WTC11 (cell line): ENCODE results near the gene MOB3B. TPM values are rescaled to one million over a fixed set of nuclear protein-coding genes. Genes with fewer than 3 reads are reported as not detected.

Experiments used
- ATAC-seq: fragments of 200-7000 bp; cut with Tn5 transposase; 2 replicates; pipeline ENCODE4 v1.10.0; 2021; ENCODE audit warnings: mild to moderate bottlenecking, moderate library complexity
- CTCF ChIA-PET: fragments of 300-600 bp; sonication (Branson Sonifier 250); formaldehyde crosslinking; loops from one replicate; lab custom pipeline; 2021; ENCODE audit warnings: antibody characterized with exemption; lab: Charles Lee
- POLR2A ChIA-PET: fragments of 350-600 bp; sonication (Branson Sonifier 250); formaldehyde crosslinking; loops from one replicate; lab custom pipeline; 2021; ENCODE audit warnings: antibody characterized with exemption; lab: Charles Lee
- DNase-seq: peaks from one replicate; pipeline ENCODE4 v3.0.0; 2021; ENCODE audit warnings: low spot score
- H3K27ac Mint-ChIP-seq: 2 replicates; pipeline ENCODE4 v1.8.0; 2021; ENCODE audit warnings: mixed read lengths
- H3K27me3 Mint-ChIP-seq: 2 replicates; pipeline ENCODE4 v1.8.0; 2021; ENCODE audit warnings: low read depth, mild to moderate bottlenecking, moderate library complexity, mixed read lengths
- H3K36me3 Mint-ChIP-seq: 2 replicates; pipeline ENCODE4 v1.8.0; 2021; ENCODE audit warnings: mixed read lengths
- H3K4me1 Mint-ChIP-seq: 2 replicates; pipeline ENCODE4 v1.8.0; 2022; ENCODE audit warnings: mixed read lengths
- H3K4me3 Mint-ChIP-seq: 2 replicates; pipeline ENCODE4 v1.8.0; 2021; ENCODE audit warnings: mild to moderate bottlenecking, moderate library complexity, mixed read lengths
- H3K9me3 Mint-ChIP-seq: 2 replicates; pipeline ENCODE4 v1.8.0; 2021; ENCODE audit warnings: mixed read lengths
- CREM ChIP-seq: sonication (generic); formaldehyde crosslinking; IDR thresholded peaks from 2 replicates; pipeline ENCODE4 v1.8.1; 2022; ENCODE audit warnings: mild to moderate bottlenecking, missing genetic modification reagents, moderate library complexity
- ELF4 ChIP-seq: sonication (generic); formaldehyde crosslinking; IDR thresholded peaks from 2 replicates; pipeline ENCODE4 v1.8.1; 2022; ENCODE audit warnings: low read depth, mild to moderate bottlenecking, moderate library complexity, missing genetic modification reagents
- FOXP1 ChIP-seq: sonication (generic); formaldehyde crosslinking; IDR thresholded peaks from 2 replicates; pipeline ENCODE4 v1.8.0; 2022; ENCODE audit warnings: missing genetic modification reagents, mild to moderate bottlenecking, moderate library complexity, borderline replicate concordance
- GTF2I ChIP-seq: fragments of 250-450 bp; sonication (Bioruptor Pico); conservative IDR thresholded peaks from 2 replicates; pipeline ENCODE4 v1.4.0; 2021; ENCODE audit warnings: mild to moderate bottlenecking
- HMGA2 ChIP-seq: fragments of 250-450 bp; sonication (Bioruptor Pico); IDR thresholded peaks from 2 replicates; pipeline ENCODE4 v1.4.0; 2021; ENCODE audit warnings: mild to moderate bottlenecking, moderate library complexity
- TCF7 ChIP-seq: sonication (generic); formaldehyde crosslinking; IDR thresholded peaks from 2 replicates; pipeline ENCODE4 v1.8.0; 2022; ENCODE audit warnings: mild to moderate bottlenecking, low read depth, missing genetic modification reagents, moderate library complexity
- ZNF121 ChIP-seq: sonication (generic); formaldehyde crosslinking; IDR thresholded peaks from 2 replicates; pipeline ENCODE4 v1.8.0; 2023; ENCODE audit warnings: missing genetic modification reagents
- ZNF317 ChIP-seq: sonication (generic); formaldehyde crosslinking; IDR thresholded peaks from 2 replicates; pipeline ENCODE4 v1.8.1; 2023; ENCODE audit warnings: low read depth, mild to moderate bottlenecking, moderate library complexity, missing genetic modification reagents, borderline replicate concordance
- ZNF416 ChIP-seq: fragments of 250-450 bp; sonication (Bioruptor Pico); IDR thresholded peaks from 2 replicates; pipeline ENCODE4 v1.9.0; 2021; ENCODE audit warnings: mild to moderate bottlenecking, inconsistent platforms
- ZNF671 ChIP-seq: fragments of 250-450 bp; sonication (Bioruptor Pico); IDR thresholded peaks from 2 replicates; pipeline ENCODE4 v1.8.0; 2021; ENCODE audit warnings: mild to moderate bottlenecking
- total RNA-seq: library from RNA; stranded (reverse); gene quantifications from 3 replicates; pipeline ENCODE4 v1.2.3, GENCODE V29; 2021
- TF ChIP-seq, protein P1 (sequence below): sonication (generic); formaldehyde crosslinking; IDR thresholded peaks from 2 replicates; pipeline ENCODE4 v1.8.0; 2022; ENCODE audit warnings: mild to moderate bottlenecking, missing genetic modification reagents
- TF ChIP-seq, protein P2 (sequence below): sonication (generic); formaldehyde crosslinking; IDR thresholded peaks from 2 replicates; pipeline ENCODE4 v1.8.1; 2023; ENCODE audit warnings: mild to moderate bottlenecking, missing genetic modification reagents, borderline replicate concordance
- TF ChIP-seq, protein P3 (sequence below): sonication (generic); formaldehyde crosslinking; IDR thresholded peaks from 2 replicates; pipeline ENCODE4 v1.8.1; 2022; ENCODE audit warnings: low read depth, mild to moderate bottlenecking, moderate library complexity, missing genetic modification reagents, borderline replicate concordance
- TF ChIP-seq, protein P4 (sequence below): fragments of 250-450 bp; sonication (Bioruptor Pico); IDR thresholded peaks from 2 replicates; pipeline ENCODE4 v2.1.2; 2022; ENCODE audit warnings: mild to moderate bottlenecking, moderate library complexity
- TF ChIP-seq, protein P5 (sequence below): sonication (generic); formaldehyde crosslinking; IDR thresholded peaks from 2 replicates; pipeline ENCODE4 v1.8.0; 2022; ENCODE audit warnings: missing genetic modification reagents
- TF ChIP-seq, protein P6 (sequence below): sonication (generic); formaldehyde crosslinking; conservative IDR thresholded peaks from 2 replicates; pipeline ENCODE4 v1.8.1; 2023; ENCODE audit warnings: mild to moderate bottlenecking, low read depth, missing genetic modification reagents, moderate library complexity

The MOB3B gene
- total RNA-seq, 1 experiment from 2014 or later = 25.1 TPM

DNA sequence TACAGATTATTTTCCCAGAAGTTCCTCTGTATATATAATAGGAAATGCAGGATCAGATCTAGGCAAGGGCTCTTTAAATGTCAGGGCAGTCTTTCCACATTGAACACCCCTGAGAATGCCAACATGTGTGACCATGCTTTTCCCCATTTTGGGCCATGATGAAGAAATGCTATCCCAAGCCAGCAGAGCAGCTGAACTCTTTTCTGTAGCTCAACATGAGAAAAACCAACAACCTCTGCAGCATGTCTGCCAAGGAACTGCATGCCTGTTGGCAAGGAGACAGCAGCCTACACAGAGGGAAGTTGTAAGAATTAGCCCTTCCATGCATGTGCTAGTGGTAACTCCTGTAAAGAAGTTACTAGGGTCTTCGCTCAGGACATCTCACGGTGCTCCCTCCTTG lies 15.1 kb downstream of the MOB3B start:
- H3K4me1 Mint-ChIP-seq = peaks cover 19% of the 10 kb centered on the region
- H3K36me3 Mint-ChIP-seq = no peaks in the 10 kb centered on the region
- DNase-seq (no peak), ATAC-seq (no peak)
- ChIA-PET CTCF (no interaction called here), POLR2A (no interaction called here)
- no peaks in the 10 kb centered on the region for H3K27me3 Mint-ChIP-seq
- no peak for TF ChIP-seq ZNF121
- no peak for TF ChIP-seq GTF2I (CRISPR knock-in tag)
- no peak for TF ChIP-seq TCF7
- TF ChIP-seq FOXP1 (CRISPR knock-in tag) = no peak
- no peak for TF ChIP-seq CREM (CRISPR knock-in tag)
- no peak for TF ChIP-seq ZNF416 (CRISPR knock-in tag)
- TF ChIP-seq, protein P1, sequence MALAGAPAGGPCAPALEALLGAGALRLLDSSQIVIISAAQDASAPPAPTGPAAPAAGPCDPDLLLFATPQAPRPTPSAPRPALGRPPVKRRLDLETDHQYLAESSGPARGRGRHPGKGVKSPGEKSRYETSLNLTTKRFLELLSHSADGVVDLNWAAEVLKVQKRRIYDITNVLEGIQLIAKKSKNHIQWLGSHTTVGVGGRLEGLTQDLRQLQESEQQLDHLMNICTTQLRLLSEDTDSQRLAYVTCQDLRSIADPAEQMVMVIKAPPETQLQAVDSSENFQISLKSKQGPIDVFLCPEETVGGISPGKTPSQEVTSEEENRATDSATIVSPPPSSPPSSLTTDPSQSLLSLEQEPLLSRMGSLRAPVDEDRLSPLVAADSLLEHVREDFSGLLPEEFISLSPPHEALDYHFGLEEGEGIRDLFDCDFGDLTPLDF (CRISPR knock-in tag) = no peak
- TF ChIP-seq HMGA2 (CRISPR knock-in tag) = no peak
- no peak for TF ChIP-seq ZNF671 (CRISPR knock-in tag)
- no peak for TF ChIP-seq ZNF317
- TF ChIP-seq ELF4 = no peak
- TF ChIP-seq, protein P2, sequence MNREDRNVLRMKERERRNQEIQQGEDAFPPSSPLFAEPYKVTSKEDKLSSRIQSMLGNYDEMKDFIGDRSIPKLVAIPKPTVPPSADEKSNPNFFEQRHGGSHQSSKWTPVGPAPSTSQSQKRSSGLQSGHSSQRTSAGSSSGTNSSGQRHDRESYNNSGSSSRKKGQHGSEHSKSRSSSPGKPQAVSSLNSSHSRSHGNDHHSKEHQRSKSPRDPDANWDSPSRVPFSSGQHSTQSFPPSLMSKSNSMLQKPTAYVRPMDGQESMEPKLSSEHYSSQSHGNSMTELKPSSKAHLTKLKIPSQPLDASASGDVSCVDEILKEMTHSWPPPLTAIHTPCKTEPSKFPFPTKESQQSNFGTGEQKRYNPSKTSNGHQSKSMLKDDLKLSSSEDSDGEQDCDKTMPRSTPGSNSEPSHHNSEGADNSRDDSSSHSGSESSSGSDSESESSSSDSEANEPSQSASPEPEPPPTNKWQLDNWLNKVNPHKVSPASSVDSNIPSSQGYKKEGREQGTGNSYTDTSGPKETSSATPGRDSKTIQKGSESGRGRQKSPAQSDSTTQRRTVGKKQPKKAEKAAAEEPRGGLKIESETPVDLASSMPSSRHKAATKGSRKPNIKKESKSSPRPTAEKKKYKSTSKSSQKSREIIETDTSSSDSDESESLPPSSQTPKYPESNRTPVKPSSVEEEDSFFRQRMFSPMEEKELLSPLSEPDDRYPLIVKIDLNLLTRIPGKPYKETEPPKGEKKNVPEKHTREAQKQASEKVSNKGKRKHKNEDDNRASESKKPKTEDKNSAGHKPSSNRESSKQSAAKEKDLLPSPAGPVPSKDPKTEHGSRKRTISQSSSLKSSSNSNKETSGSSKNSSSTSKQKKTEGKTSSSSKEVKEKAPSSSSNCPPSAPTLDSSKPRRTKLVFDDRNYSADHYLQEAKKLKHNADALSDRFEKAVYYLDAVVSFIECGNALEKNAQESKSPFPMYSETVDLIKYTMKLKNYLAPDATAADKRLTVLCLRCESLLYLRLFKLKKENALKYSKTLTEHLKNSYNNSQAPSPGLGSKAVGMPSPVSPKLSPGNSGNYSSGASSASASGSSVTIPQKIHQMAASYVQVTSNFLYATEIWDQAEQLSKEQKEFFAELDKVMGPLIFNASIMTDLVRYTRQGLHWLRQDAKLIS (CRISPR knock-in tag) = no peak
- TF ChIP-seq, protein P3, sequence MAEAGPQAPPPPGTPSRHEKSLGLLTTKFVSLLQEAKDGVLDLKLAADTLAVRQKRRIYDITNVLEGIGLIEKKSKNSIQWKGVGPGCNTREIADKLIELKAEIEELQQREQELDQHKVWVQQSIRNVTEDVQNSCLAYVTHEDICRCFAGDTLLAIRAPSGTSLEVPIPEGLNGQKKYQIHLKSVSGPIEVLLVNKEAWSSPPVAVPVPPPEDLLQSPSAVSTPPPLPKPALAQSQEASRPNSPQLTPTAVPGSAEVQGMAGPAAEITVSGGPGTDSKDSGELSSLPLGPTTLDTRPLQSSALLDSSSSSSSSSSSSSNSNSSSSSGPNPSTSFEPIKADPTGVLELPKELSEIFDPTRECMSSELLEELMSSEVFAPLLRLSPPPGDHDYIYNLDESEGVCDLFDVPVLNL (CRISPR knock-in tag) = no peak
- TF ChIP-seq, protein P4, sequence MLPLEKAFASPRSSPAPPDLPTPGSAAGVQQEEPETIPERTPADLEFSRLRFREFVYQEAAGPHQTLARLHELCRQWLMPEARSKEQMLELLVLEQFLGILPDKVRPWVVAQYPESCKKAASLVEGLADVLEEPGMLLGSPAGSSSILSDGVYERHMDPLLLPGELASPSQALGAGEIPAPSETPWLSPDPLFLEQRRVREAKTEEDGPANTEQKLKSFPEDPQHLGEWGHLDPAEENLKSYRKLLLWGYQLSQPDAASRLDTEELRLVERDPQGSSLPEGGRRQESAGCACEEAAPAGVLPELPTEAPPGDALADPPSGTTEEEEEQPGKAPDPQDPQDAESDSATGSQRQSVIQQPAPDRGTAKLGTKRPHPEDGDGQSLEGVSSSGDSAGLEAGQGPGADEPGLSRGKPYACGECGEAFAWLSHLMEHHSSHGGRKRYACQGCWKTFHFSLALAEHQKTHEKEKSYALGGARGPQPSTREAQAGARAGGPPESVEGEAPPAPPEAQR = no peak
- TF ChIP-seq, protein P5, sequence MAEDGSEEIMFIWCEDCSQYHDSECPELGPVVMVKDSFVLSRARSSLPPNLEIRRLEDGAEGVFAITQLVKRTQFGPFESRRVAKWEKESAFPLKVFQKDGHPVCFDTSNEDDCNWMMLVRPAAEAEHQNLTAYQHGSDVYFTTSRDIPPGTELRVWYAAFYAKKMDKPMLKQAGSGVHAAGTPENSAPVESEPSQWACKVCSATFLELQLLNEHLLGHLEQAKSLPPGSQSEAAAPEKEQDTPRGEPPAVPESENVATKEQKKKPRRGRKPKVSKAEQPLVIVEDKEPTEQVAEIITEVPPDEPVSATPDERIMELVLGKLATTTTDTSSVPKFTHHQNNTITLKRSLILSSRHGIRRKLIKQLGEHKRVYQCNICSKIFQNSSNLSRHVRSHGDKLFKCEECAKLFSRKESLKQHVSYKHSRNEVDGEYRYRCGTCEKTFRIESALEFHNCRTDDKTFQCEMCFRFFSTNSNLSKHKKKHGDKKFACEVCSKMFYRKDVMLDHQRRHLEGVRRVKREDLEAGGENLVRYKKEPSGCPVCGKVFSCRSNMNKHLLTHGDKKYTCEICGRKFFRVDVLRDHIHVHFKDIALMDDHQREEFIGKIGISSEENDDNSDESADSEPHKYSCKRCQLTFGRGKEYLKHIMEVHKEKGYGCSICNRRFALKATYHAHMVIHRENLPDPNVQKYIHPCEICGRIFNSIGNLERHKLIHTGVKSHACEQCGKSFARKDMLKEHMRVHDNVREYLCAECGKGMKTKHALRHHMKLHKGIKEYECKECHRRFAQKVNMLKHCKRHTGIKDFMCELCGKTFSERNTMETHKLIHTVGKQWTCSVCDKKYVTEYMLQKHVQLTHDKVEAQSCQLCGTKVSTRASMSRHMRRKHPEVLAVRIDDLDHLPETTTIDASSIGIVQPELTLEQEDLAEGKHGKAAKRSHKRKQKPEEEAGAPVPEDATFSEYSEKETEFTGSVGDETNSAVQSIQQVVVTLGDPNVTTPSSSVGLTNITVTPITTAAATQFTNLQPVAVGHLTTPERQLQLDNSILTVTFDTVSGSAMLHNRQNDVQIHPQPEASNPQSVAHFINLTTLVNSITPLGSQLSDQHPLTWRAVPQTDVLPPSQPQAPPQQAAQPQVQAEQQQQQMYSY (CRISPR knock-in tag) = no peak
- TF ChIP-seq, protein P6, sequence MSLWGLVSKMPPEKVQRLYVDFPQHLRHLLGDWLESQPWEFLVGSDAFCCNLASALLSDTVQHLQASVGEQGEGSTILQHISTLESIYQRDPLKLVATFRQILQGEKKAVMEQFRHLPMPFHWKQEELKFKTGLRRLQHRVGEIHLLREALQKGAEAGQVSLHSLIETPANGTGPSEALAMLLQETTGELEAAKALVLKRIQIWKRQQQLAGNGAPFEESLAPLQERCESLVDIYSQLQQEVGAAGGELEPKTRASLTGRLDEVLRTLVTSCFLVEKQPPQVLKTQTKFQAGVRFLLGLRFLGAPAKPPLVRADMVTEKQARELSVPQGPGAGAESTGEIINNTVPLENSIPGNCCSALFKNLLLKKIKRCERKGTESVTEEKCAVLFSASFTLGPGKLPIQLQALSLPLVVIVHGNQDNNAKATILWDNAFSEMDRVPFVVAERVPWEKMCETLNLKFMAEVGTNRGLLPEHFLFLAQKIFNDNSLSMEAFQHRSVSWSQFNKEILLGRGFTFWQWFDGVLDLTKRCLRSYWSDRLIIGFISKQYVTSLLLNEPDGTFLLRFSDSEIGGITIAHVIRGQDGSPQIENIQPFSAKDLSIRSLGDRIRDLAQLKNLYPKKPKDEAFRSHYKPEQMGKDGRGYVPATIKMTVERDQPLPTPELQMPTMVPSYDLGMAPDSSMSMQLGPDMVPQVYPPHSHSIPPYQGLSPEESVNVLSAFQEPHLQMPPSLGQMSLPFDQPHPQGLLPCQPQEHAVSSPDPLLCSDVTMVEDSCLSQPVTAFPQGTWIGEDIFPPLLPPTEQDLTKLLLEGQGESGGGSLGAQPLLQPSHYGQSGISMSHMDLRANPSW (CRISPR knock-in tag) = no peak
- TF ChIP-seq, all 79 proteins: peak for 0
- Mint-ChIP-seq H3K4me3 (no peak overlapping the region), H3K27ac (no peak overlapping the region), H3K9me3 (no peaks in the 10 kb centered on the region)
